Stimulated activated CD8-positive, alpha-beta memory T cell treated with anti-CD3 and anti-CD28 coated beads, Interleukin-12 subunit alpha, Interleukin-12 subunit beta, amount 100 ng/mL, for 4 hours (primary cell): Measurements from ENCODE around the gene INHA.

Source experiments
- DNase-seq: peaks from one replicate; pipeline ENCODE4 v3.0.0-alpha.2; 2020; ENCODE audit warnings: low read depth

INHA gene

GRCh38 chr2:219559156-219559915, 12.8 kb upstream of the INHA start:
- DNase-seq, result no peak

- DNase-seq, result no peak
Measured at GRCh38 chr2:219560037-219560892, 11.8 kb upstream of the INHA start.

GRCh38 chr2:219560893-219561178, 11.3 kb upstream of the INHA start:
- no peak for DNase-seq

- no peak for DNase-seq
Measured at GRCh38 chr2:219561179-219562048, 10.7 kb upstream of the INHA start.

- no peak for DNase-seq
Measured at GRCh38 chr2:219562049-219563020, 9.8 kb upstream of the INHA start.

- DNase-seq, result no peak
Measured at GRCh38 chr2:219563271-219563928, 8.7 kb upstream of the INHA start.

GRCh38 chr2:219565130-219566080, 6.7 kb upstream of the INHA start:
- DNase-seq, result no peak

- no peak for DNase-seq
Measured at GRCh38 chr2:219566640-219567039, 5.5 kb upstream of the INHA start.

GRCh38 chr2:219567131-219567530, 5.0 kb upstream of the INHA start:
- DNase-seq, result no peak

GRCh38 chr2:219567791-219568361, 4.2 kb upstream of the INHA start:
- DNase-seq, result no peak

GRCh38 chr2:219569041-219569440, 3.1 kb upstream of the INHA start:
- DNase-seq, result no peak

GRCh38 chr2:219569635-219570034, 2.5 kb upstream of the INHA start:
- DNase-seq, result no peak

GRCh38 chr2:219570194-219570923, 1.8 kb upstream of the INHA start:
- no peak for DNase-seq

- no peak for DNase-seq
Measured at GRCh38 chr2:219570924-219571310, 1.2 kb upstream of the INHA start.

- no peak for DNase-seq
Measured at GRCh38 chr2:219571311-219572236, 536 bp upstream of the INHA start, which contains the start of gene OBSL1. OBSL1 (minus strand) TSS chr2:219571539; CDS start chr2:219571232, 307 bp downstream.

- no peak for DNase-seq
Measured at GRCh38 chr2:219573166-219573565, 1.1 kb downstream of the INHA start.
